Keratinocyte (primary cell): ENCODE results near the gene PIK3CD.

ENCODE experiments used
- EZH2 ChIP-seq: IDR thresholded peaks from one replicate; pipeline ENCODE4 v1.6.1; 2012; ENCODE audit warnings: inconsistent platforms, mild to moderate bottlenecking, low read length, moderate library complexity
- TF ChIP-seq, protein P1 (sequence below), 3 experiments: IDR thresholded peaks in 1 of 3; conservative IDR thresholded peaks in 1 of 3; optimal IDR thresholded peaks in 1 of 3; 2 replicates in 2 of 3; 3 replicates in 1 of 3; pipeline versions ENCODE3 to v1.5.1; 2011; ENCODE audit warnings: low read length in 3 of 3, mild to moderate bottlenecking in 3 of 3, moderate library complexity in 2 of 3, control low read depth in 1 of 3, inconsistent platforms in 1 of 3; ENCODE audit not compliant: insufficient read depth in 2 of 3; ENCODE audit errors: extremely low read depth in 1 of 3

DNA sequence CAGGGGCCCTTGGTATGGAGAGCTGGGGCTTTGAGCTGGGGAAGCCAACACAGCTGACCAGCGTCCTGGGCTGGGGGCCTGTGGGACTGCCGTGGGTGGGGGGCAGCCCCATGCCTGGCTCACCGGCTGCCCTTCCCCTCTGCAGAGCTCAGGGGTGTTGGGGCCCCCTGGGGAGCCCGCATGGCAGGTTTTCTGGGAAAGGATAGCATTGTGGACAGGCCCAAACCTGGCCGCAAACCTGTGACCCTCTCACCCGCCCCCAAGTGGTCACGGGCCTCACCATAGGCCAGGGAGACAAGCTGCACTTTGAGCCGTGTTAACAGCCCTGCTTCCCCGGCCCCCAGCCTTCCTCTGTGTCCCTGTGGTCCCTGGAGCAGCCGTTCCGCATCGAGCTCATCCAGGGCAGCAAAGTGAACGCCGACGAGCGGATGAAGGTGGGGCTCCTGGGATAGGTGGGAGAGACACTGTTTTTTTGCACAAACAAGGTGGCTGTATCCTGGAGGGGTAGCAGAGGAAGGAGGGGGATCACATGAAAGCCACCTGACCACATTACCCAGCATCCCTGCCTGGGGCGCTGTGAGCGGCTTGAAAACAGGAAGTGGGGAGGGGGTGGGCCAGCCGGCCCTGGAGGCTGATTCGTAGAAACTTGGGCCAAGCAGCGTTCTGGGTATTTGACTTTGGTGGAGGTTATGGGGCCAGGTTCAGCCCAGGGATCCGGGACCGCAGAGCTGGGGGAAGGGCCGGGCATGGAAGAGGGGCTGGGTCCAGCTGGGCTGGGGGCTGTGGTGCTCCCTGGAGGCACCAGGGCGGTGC is 65.9 kb downstream of the PIK3CD start:
- no peak for TF ChIP-seq EZH2
- TF ChIP-seq, protein P1, sequence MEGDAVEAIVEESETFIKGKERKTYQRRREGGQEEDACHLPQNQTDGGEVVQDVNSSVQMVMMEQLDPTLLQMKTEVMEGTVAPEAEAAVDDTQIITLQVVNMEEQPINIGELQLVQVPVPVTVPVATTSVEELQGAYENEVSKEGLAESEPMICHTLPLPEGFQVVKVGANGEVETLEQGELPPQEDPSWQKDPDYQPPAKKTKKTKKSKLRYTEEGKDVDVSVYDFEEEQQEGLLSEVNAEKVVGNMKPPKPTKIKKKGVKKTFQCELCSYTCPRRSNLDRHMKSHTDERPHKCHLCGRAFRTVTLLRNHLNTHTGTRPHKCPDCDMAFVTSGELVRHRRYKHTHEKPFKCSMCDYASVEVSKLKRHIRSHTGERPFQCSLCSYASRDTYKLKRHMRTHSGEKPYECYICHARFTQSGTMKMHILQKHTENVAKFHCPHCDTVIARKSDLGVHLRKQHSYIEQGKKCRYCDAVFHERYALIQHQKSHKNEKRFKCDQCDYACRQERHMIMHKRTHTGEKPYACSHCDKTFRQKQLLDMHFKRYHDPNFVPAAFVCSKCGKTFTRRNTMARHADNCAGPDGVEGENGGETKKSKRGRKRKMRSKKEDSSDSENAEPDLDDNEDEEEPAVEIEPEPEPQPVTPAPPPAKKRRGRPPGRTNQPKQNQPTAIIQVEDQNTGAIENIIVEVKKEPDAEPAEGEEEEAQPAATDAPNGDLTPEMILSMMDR (optimal IDR thresholded peaks at IDR 0.05 in 1 of 3, IDR thresholded peaks at IDR 0.05 in 1 of 3, conservative IDR thresholded peaks at IDR 0.05 in 1 of 3; ENCODE audit: extremely low read depth in 1 of 3, insufficient read depth in 2 of 3, low read length in 3 of 3): no peak
